Adrenal gland (tissue), 5 donors: Measurements from ENCODE around the gene SUCLG2.

Experiments
- POLR2A ChIP-seq, 2 donors: fragments of 450-650 bp; IDR thresholded peaks; one replicate each; pipeline ENCODE4 v1.6.1; 2017; ENCODE audit warnings: antibody characterized with exemption in 2 of 2, mild to moderate bottlenecking in 2 of 2, moderate library complexity in 1 of 2
- TF ChIP-seq, protein P1 (sequence below), 6 experiments: fragments of 450-650 bp in 4 of 6; fragments of 200-600 bp in 2 of 6; sonication (generic) in 1 of 6; IDR thresholded peaks; 1 replicate in 5 of 6; 2 replicates in 1 of 6; pipeline versions ENCODE4 v1.5.1 to v1.8.0; 2016 to 2021; ENCODE audit warnings: antibody characterized with exemption in 6 of 6, mild to moderate bottlenecking in 2 of 6, moderate library complexity in 1 of 6
- donor health status: DM: no; HTN: no; CAD: no.

DNA sequence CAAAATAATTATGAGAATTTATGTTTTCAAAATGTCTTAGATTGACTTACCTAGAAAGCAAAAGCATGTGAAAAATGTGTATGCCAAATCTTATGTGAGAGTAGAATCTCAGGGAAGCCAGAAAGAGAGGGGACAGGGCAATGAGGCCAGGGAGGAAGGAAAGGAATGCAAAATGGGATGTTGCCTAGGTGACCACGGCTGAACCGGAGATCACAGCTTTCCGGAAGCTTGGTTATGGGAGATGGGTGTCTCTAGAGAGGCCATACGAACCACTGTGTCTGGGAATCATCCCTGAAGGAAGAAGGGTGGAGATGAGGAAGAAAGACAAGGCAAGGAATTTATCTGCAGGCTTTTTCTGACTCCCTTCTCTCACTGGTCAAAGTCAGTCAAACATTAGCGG, 76.0 kb downstream of the SUCLG2 start:
- TF ChIP-seq, protein P1, sequence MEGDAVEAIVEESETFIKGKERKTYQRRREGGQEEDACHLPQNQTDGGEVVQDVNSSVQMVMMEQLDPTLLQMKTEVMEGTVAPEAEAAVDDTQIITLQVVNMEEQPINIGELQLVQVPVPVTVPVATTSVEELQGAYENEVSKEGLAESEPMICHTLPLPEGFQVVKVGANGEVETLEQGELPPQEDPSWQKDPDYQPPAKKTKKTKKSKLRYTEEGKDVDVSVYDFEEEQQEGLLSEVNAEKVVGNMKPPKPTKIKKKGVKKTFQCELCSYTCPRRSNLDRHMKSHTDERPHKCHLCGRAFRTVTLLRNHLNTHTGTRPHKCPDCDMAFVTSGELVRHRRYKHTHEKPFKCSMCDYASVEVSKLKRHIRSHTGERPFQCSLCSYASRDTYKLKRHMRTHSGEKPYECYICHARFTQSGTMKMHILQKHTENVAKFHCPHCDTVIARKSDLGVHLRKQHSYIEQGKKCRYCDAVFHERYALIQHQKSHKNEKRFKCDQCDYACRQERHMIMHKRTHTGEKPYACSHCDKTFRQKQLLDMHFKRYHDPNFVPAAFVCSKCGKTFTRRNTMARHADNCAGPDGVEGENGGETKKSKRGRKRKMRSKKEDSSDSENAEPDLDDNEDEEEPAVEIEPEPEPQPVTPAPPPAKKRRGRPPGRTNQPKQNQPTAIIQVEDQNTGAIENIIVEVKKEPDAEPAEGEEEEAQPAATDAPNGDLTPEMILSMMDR (IDR thresholded peaks at IDR 0.05) = no peak
- no peak for TF ChIP-seq POLR2A (IDR thresholded peaks at IDR 0.05)
